ENCODE data around the gene NFIB. TPM values are rescaled to one million over a fixed set of nuclear protein-coding genes. Genes with fewer than 3 reads are reported as not detected.

Gene NFIB
- total RNA-seq, 1 experiment from 2014 or later: 14.3 TPM

GRCh38 chr9:14056316-14056861 is 257.6 kb downstream of the NFIB start:
- no peak overlapping the region for H3K56ac ChIP-seq (ENCODE audit: insufficient read length, low read depth, low read length)
- H3K79me2 ChIP-seq (ENCODE audit: insufficient read depth, low read length): no peaks in the 10 kb centered on the region
- no peaks in the 10 kb centered on the region for H3K9me3 ChIP-seq (ENCODE audit: control insufficient read depth, low read depth, low read length)
- H3T11ph ChIP-seq (ENCODE audit: low read length): no peak overlapping the region
- no peak for DNase-seq
- H2BK20ac ChIP-seq (ENCODE audit: low read depth, low read length, poor library complexity, severe bottlenecking): no peak overlapping the region
- Mint-ChIP-seq H3K4me1 (peaks cover 6 to 9% of the 10 kb centered on the region in 2 experiments), H3K27me3 (ENCODE audit: low read depth) (no peaks in the 10 kb centered on the region), H3K9me3 (no peaks in the 10 kb centered on the region), H3K36me3 (ENCODE audit: insufficient read depth in 1 of 3, low read depth in 3 of 3) (no peaks in the 10 kb centered on the region), H3K27ac (no peak overlapping the region), H3K4me3 (no peak overlapping the region)
- no peak overlapping the region for H3K18ac ChIP-seq (ENCODE audit: insufficient read length, low read depth, low read length)
- no peak overlapping the region for H3K14ac ChIP-seq (ENCODE audit: insufficient read depth, low read length)
- H4K20me1 ChIP-seq (ENCODE audit: control insufficient read depth, insufficient read depth, insufficient read length): no peaks in the 10 kb centered on the region
- no peaks in the 10 kb centered on the region for H3K27me3 ChIP-seq (ENCODE audit: insufficient read depth, low read length)
- H2AK5ac ChIP-seq (ENCODE audit: insufficient read length, low read length): no peak overlapping the region
- no peak overlapping the region for H3K9ac ChIP-seq (ENCODE audit: extremely low read depth, insufficient read length, low read length)
- no CpG with 5 or more reads among the region's 3 CpGs for WGBS (ENCODE audit: extremely low coverage, insufficient read length, low lambda C conversion rate)
- no peak overlapping the region for H2BK12ac ChIP-seq (ENCODE audit: insufficient read length, low read depth, low read length)
- H3K27ac ChIP-seq (ENCODE audit: insufficient read length, low read depth, low read length): no peak overlapping the region
- H3K79me1 ChIP-seq (ENCODE audit: insufficient read depth, low read depth, low read length, poor library complexity, severe bottlenecking): no peaks in the 10 kb centered on the region
- no peak overlapping the region for H4K5ac ChIP-seq (ENCODE audit: insufficient read length, low read depth, low read length)
- H2BK5ac ChIP-seq (ENCODE audit: insufficient read length, low read length): no peak overlapping the region
- no peak overlapping the region for H4K8ac ChIP-seq (replicated peaks; ENCODE audit: insufficient read length, low read depth, low read length)
- H3K23me2 ChIP-seq (ENCODE audit: insufficient read length, low read depth, low read length, poor library complexity, severe bottlenecking): no peaks in the 10 kb centered on the region
- no peak overlapping the region for H3K23ac ChIP-seq (ENCODE audit: insufficient read length, low read depth, low read length)
- H3K4me1 ChIP-seq (ENCODE audit: insufficient read depth, low read length): no peaks in the 10 kb centered on the region
- no peak overlapping the region for H2AFZ ChIP-seq (ENCODE audit: low read length)
- no peak overlapping the region for H3K4ac ChIP-seq (ENCODE audit: low read depth, low read length)
- no peak overlapping the region for H2BK15ac ChIP-seq (ENCODE audit: low read depth, low read length)
- no peak overlapping the region for H3K4me2 ChIP-seq (ENCODE audit: insufficient read depth, insufficient read length, low read length)
- TF ChIP-seq CTCF (conservative IDR thresholded peaks at IDR 0.05): no peak
- H4K91ac ChIP-seq (ENCODE audit: insufficient read length, low read depth, low read length): no peak overlapping the region
- H2BK120ac ChIP-seq (ENCODE audit: low read depth, low read length, poor library complexity, severe bottlenecking): no peak overlapping the region

Measured in H9 (cell line).